ENCODE results near the gene TMEM184C.

Gene TMEM184C

GRCh38 chr4:147629783-147630730, 12.9 kb downstream of the TMEM184C start:
- no peaks in the 10 kb centered on the region for H3K27me3 ChIP-seq
- peaks cover 96% of the 10 kb centered on the region for H3K36me3 ChIP-seq
- H3K4me1 ChIP-seq (ENCODE audit: control insufficient read depth in 1 of 2, insufficient read depth in 1 of 2, low read depth in 1 of 2, low read length in 1 of 2), result no peaks in the 10 kb centered on the region
- H3K4me3 ChIP-seq (ENCODE audit: low read depth in 1 of 2, low read length in 1 of 2), result no peak overlapping the region
- H3K27ac ChIP-seq, result no peak overlapping the region
- TF ChIP-seq CTCF (IDR thresholded peaks at IDR 0.05), result no peak
- no peaks in the 10 kb centered on the region for H3K9me3 ChIP-seq

- H3K27me3 ChIP-seq, result no peaks in the 10 kb centered on the region
- TF ChIP-seq CTCF (IDR thresholded peaks at IDR 0.05), result no peak
- no peak overlapping the region for H3K27ac ChIP-seq
- H3K9me3 ChIP-seq, result no peaks in the 10 kb centered on the region
- no peaks in the 10 kb centered on the region for H3K4me1 ChIP-seq (ENCODE audit: control insufficient read depth in 1 of 2, insufficient read depth in 1 of 2, low read depth in 1 of 2, low read length in 1 of 2)
- H3K36me3 ChIP-seq, result peaks cover 96% of the 10 kb centered on the region
- H3K4me3 ChIP-seq (ENCODE audit: low read depth in 1 of 2, low read length in 1 of 2), result no peak overlapping the region
These were observed 15.9 kb downstream of the TMEM184C start for GRCh38 chr4:147633113-147633512.

DNA sequence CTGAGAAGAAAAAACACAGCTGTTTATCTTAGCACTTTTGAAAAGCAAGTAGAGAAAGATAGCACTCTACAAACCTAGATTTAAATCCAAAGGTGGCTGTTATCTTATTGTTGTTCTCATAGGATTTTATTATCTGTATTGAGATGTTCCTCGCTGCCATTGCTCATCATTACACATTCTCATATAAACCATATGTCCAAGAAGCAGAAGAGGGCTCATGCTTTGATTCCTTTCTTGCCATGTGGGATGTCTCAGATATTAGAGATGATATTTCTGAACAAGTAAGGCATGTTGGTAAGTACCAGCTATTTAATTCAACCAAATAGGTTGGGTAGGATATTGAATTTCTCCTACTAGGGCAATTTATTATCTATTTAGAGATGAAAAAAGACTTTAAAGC, 16.4 kb downstream of the TMEM184C start:
- no peak for TF ChIP-seq CTCF (IDR thresholded peaks at IDR 0.05)
- Histone ChIP-seq H3K36me3 (peaks cover 96% of the 10 kb centered on the region), H3K27me3 (no peaks in the 10 kb centered on the region), H3K4me3 (ENCODE audit: low read depth in 1 of 2, low read length in 1 of 2) (no peak overlapping the region), H3K4me1 (ENCODE audit: control insufficient read depth in 1 of 2, insufficient read depth in 1 of 2, low read depth in 1 of 2, low read length in 1 of 2) (no peaks in the 10 kb centered on the region), H3K27ac (no peak overlapping the region), H3K9me3 (no peaks in the 10 kb centered on the region)

DNA sequence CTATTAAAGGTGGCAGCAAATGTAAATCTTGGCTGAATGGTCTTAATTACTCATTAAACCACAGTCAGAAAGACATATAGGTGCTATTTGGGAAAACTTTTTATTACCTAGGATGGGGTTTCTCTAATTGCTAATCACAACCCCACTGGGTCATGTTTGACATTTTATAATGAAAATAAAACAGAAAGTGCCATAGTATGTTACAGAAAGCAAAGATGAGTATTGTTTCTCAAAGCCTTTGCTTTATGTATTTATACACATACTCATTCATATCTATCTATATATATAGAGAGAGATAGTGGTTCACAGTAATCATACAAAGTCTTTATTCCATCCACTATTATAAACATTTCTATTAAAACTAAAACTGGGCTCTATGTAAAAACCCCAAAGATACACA, 18.2 kb downstream of the TMEM184C start:
- no peak for TF ChIP-seq CTCF (IDR thresholded peaks at IDR 0.05)
- H3K36me3 ChIP-seq, result peaks cover 82% of the 10 kb centered on the region
- no peak overlapping the region for H3K27ac ChIP-seq
- H3K9me3 ChIP-seq, result no peaks in the 10 kb centered on the region
- H3K4me1 ChIP-seq (ENCODE audit: control insufficient read depth in 1 of 2, insufficient read depth in 1 of 2, low read depth in 1 of 2, low read length in 1 of 2), result no peaks in the 10 kb centered on the region
- H3K27me3 ChIP-seq, result no peaks in the 10 kb centered on the region
- no peak overlapping the region for H3K4me3 ChIP-seq (ENCODE audit: low read depth in 1 of 2, low read length in 1 of 2)

GRCh38 chr4:147638365-147638764, 21.2 kb downstream of the TMEM184C start:
- peaks cover 80% of the 10 kb centered on the region for H3K36me3 ChIP-seq
- no peak for TF ChIP-seq CTCF (IDR thresholded peaks at IDR 0.05)
- H3K27me3 ChIP-seq, result no peaks in the 10 kb centered on the region
- H3K27ac ChIP-seq, result no peak overlapping the region
- no peak overlapping the region for H3K4me3 ChIP-seq (ENCODE audit: low read depth in 1 of 2, low read length in 1 of 2)
- no peaks in the 10 kb centered on the region for H3K9me3 ChIP-seq
- H3K4me1 ChIP-seq (ENCODE audit: control insufficient read depth in 1 of 2, insufficient read depth in 1 of 2, low read depth in 1 of 2, low read length in 1 of 2), result no peaks in the 10 kb centered on the region

Measured in neutrophil (primary cell).